ENCODE measurements around the gene NFATC1. TPM values are rescaled to one million over a fixed set of nuclear protein-coding genes. Genes with fewer than 3 reads are reported as not detected.

Gene NFATC1
- total RNA-seq, 1 donor from 2014 or later = 16.6 TPM

- no peaks in the 10 kb centered on the region for H3K27me3 ChIP-seq
- TF ChIP-seq CTCF (IDR thresholded peaks at IDR 0.05) = no peak
- peaks cover 3% of the 10 kb centered on the region for H3K4me1 ChIP-seq
- H3K9me3 ChIP-seq = no peaks in the 10 kb centered on the region
- ATAC-seq (no peak), DNase-seq (no peak)
- peaks cover 5% of the 10 kb centered on the region for H3K36me3 ChIP-seq
- H3K4me3 ChIP-seq = no peak overlapping the region
- intact Hi-C loops (cut with DNase I) = no loop called here
- no peak overlapping the region for H3K27ac ChIP-seq
These were observed 18.2 kb downstream of the NFATC1 start for GRCh38 chr18:79413901-79414300.

GRCh38 chr18:79416022-79416676 is 20.4 kb downstream of the NFATC1 start:
- intact Hi-C loops (cut with DNase I) = no loop called here
- no peak overlapping the region for H3K4me3 ChIP-seq
- ATAC-seq (no peak), DNase-seq (no peak)
- no peaks in the 10 kb centered on the region for H3K27me3 ChIP-seq
- no peaks in the 10 kb centered on the region for H3K9me3 ChIP-seq
- no peak for TF ChIP-seq CTCF (IDR thresholded peaks at IDR 0.05)
- H3K36me3 ChIP-seq = no peaks in the 10 kb centered on the region
- H3K4me1 ChIP-seq = peaks cover 3% of the 10 kb centered on the region
- no peak overlapping the region for H3K27ac ChIP-seq

- Histone ChIP-seq H3K9me3 (no peaks in the 10 kb centered on the region), H3K4me1 (peaks cover 3% of the 10 kb centered on the region), H3K27ac (no peak overlapping the region), H3K36me3 (no peaks in the 10 kb centered on the region), H3K27me3 (no peaks in the 10 kb centered on the region), H3K4me3 (no peak overlapping the region)
- intact Hi-C loops (cut with DNase I) = no loop called here
- ATAC-seq (no peak), DNase-seq (no peak)
- TF ChIP-seq CTCF (IDR thresholded peaks at IDR 0.05) = no peak
These were observed 20.9 kb downstream of the NFATC1 start for GRCh38 chr18:79416677-79417052.

- Histone ChIP-seq H3K36me3 (no peaks in the 10 kb centered on the region), H3K4me1 (no peaks in the 10 kb centered on the region), H3K27ac (no peak overlapping the region), H3K9me3 (no peaks in the 10 kb centered on the region), H3K4me3 (no peak overlapping the region), H3K27me3 (no peaks in the 10 kb centered on the region)
- no peak for TF ChIP-seq CTCF (IDR thresholded peaks at IDR 0.05)
- DNase-seq = no peak
- ATAC-seq = no peak
- intact Hi-C loops (cut with DNase I) = no loop called here
These were observed 22.5 kb downstream of the NFATC1 start for GRCh38 chr18:79418236-79418635.

- no peaks in the 10 kb centered on the region for H3K27me3 ChIP-seq
- H3K9me3 ChIP-seq = no peaks in the 10 kb centered on the region
- peaks cover 4% of the 10 kb centered on the region for H3K4me1 ChIP-seq
- DNase-seq (no peak), ATAC-seq (no peak)
- H3K36me3 ChIP-seq = no peaks in the 10 kb centered on the region
- H3K27ac ChIP-seq = no peak overlapping the region
- intact Hi-C loops (cut with DNase I) = no loop called here
- H3K4me3 ChIP-seq = no peak overlapping the region
- no peak for TF ChIP-seq CTCF (IDR thresholded peaks at IDR 0.05)
These were observed 22.9 kb downstream of the NFATC1 start for GRCh38 chr18:79418642-79419041.
